Occipital lobe (tissue), 2 donors: Measurements from ENCODE around the gene NAXE. TPM values are rescaled to one million over a fixed set of nuclear protein-coding genes. Genes with fewer than 3 reads are reported as not detected.
"Not testable (repeated sequence)": the region's sequence is repeated elsewhere in the genome, so short reads cannot be mapped to it uniquely, and the experiment has no call there.

Experiments used
- DNase-seq: peaks from one replicate; lab custom pipeline; 2025; lab: John Stamatoyannopoulos, UW
- total RNA-seq: library from RNA; depleted of rRNA; stranded (reverse); fragments of >200 nt; gene quantifications from one replicate; pipeline ENCODE4 v1.2.3, GENCODE V29; 2014

The NAXE gene
- total RNA-seq = 26.5 TPM

DNA sequence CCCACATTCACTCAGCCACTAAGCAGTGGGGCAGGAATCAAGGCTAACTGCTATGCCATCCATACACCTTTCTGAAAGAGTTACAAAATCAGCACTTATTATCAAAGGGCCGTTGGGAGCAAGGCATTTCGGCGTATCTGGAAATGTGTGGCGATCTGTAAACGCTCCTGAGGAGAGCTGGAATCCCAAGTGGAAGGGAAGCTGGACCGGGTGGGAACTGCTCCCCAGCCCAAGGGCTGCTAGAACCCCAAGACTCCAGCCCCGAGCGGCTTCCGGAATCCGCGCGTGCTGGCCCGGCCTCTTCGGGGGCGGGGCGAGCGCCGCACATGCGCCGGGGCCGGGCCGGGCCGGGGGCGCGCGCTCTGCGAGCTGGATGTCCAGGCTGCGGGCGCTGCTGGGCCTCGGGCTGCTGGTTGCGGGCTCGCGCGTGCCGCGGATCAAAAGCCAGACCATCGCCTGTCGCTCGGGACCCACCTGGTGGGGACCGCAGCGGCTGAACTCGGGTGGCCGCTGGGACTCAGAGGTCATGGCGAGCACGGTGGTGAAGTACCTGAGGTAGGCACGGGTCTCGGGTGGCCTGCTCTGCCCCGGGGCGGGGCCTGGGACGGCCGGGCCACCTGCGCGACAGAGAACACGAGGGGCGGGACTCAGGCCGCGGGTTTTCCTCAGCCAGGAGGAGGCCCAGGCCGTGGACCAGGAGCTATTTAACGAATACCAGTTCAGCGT lies at the start of gene NAXE:
NAXE (plus strand) TSS at position 345 of the 726 bp plus-strand sequence; CDS start at position 374, 29 bp downstream.
- peak; percentile 70 for DNase-seq

DNA sequence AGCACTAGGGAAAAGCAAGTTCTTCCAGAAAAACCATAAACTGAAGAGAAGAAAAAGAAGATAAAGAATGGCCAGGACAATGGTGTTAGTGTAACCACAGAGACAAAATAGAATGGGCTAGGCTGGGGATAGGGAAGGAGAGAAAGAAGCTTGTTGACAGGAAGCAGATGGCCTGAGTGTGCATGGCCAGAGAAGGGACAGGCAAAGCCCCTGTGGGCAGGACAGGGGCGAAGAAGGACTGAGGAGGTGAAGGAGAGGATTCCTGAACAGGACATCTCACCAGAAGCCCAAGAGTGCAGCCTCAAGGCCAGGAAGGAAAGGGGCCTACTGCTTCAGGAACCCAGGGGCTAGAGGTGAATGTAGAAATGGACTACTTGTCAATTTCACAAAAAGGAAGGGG lies 48.5 kb upstream of the NAXE start:
- no peak for DNase-seq

DNA sequence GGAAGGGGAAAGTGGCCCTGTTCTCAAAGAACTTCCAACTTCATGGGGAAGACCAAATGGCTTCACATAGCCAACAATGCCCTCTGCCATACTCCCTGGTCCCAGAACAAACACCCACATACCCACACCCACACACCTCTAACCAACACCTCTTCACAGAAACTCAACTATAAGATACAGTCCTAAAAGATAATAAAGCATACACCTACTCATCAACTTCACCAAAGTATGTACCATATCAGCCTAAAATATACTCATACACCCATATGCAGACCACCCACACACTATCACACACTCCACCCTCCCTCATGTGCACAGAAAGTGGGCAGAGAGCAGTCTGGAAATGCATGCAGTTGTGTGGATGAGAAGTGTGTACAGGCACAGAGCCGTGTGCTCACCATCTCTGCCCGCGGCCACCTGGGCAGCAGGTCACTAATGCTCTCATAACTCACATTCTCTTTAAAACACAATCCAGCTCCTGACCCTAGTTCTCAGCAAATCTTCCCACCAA lies 46.9 kb upstream of the NAXE start:
- DNase-seq = no peak

DNA sequence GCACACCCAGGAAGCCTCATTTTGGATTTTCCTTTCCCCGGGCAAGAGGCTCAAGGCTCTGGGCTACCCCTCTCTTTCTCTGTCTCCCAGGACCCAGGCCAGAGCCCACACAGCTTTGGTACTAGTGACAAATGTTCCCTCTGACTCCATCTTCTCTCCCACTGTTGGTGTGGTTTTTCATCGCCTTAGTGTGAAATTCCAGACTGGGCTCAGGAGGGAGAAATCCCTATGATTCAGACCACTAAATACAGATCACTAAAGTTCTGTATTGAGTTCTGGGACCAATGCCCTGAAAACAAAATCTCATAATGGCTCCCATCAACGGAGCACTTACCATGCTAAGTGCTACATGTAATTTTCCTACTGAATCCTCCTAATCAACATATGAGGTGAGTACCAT lies 45.3 kb upstream of the NAXE start:
- peak; percentile 9 for DNase-seq

DNA sequence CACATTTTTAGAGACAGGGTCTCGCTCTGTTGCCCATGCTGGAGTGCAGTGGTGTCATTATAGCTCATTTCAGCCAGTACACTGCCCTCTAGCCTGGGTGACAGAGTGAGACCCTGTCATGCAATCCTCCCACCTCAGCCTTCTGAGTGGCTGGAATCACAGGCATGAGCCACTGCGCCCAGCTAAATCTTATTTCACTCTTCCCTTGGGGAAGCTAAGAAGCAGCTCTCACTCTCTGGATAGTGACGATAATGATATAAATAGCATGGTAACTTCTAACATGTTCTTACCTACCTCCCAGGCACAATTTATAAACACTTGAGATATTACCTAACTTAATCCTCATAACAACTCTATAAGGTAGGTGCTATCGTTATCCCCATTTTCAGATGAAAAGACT lies 44.1 kb upstream of the NAXE start:
- no peak for DNase-seq

DNA sequence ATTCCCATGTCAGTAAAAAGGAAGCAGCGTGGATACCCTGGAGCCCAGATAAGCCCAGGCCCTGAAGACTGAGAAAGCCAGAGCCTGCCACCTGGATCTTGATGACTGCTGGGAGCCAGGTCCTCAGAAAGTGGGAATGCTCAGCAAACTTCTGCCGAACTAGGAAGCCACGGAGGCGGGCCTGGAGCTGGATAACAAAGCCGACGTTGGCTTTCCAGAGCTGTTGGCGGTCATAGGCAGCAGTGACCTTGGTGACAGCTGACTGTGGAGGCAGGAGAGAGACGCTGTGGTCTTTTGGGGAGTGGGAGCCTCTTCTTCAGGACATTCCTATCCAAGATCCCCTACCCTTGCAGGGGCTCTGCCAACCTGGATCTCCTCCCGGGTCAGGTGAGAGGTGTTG lies 43.6 kb upstream of the NAXE start:
- DNase-seq = no peak

DNA sequence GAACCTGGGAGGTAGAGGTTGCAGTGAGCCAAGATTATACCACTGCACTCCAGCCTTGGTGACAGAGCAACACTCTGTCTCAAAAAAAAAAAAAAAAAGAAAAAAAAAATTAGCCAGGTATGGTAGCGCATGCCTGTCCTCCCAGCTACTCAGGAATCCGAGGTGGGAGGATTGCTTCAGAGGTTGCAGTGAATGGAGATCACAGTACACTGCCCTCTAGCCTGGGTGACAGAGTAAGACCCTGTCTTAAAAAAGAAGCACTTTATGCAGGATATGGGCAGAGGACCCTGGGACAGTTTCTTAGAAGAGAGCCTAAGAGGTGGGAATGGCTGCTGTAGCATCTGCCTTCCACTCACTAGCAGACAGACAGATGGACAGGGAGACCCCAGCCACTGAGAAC lies 42.2 kb upstream of the NAXE start:
- no peak for DNase-seq

DNA sequence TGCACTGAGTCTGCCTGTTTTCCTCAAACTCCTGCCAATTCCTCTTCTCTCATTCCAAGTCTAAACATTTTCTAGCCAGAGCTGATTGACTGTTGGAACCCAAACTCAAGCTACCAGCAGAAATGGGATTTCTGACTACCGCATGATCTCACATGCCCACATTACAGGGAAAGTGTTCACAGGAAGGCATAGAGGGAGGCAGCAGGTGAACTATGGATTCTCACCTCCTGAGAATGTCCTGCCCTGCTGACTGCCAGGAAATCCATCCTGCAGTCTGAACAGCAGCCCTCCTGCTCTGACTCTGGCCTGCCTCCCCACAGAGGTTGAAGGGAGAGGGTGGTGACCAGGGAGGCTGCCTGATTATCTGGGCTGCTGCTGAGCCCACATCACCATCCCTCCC lies 41.7 kb upstream of the NAXE start:
- no peak for DNase-seq

DNA sequence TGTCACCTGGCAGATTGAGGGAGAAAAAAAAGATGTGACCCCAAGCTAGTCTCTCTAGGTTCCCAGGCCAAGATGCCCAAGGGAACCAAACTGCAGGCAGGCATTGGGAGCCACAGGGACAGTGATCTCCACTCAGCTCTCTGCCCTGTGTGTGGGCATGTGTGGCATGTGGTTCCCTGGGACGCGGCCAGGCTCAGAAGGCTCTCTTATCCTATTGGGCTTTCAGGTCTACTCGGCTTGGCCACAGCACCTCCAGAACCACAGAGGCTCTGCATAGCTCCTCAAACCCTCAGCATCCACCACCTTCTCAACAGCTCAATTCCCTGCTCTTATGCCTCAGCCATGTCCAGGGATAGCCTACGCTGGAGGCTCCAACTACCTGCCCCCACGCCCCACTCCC lies 41.2 kb upstream of the NAXE start:
- DNase-seq = no peak

DNA sequence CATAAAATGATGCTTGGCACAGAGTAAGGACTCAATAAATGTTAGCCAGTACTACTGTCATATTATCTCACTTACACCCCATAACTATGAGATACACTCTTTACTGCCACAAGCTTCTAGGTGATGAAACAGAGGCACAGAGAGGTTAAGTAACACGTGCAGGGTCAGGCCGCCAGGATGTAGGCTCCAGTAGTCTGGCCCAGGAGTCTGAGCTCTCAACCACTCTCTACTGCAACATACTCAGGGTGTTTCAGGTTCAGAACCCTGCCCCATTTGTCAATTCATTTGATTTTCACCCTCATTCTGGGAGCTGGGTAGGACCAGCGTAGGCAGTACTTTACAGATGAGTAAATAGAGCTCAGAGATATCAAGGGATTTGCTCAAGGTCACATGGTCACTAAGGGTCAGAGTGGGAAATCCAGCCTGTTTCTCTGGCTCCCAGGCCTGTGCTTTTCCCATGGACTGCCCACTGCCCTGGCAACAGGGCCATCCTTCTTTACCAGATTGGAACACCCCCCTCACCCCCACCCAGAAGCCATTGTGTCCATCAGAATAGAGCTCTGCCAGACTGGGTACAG lies 40.4 kb upstream of the NAXE start:
- no peak for DNase-seq

DNA sequence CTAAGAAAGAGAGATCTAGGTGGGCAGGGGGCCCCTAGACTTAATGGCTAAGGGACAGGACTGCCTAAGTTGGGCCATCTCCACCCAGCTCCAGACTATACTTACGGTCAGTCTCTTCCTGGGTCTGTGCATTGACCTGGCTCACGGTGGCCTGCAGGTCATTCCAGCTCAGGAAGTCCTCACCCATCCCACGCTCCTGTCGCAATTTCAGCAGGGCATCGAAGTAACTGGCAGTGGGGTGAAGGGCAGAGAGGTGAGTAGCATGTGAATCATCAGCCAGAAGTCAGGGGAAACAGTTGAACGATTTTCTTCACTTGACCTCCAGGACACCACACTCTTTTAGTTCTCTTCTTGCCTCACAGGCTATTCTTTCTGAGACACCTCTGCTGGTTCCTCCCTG lies 39.7 kb upstream of the NAXE start:
- no peak for DNase-seq

DNA sequence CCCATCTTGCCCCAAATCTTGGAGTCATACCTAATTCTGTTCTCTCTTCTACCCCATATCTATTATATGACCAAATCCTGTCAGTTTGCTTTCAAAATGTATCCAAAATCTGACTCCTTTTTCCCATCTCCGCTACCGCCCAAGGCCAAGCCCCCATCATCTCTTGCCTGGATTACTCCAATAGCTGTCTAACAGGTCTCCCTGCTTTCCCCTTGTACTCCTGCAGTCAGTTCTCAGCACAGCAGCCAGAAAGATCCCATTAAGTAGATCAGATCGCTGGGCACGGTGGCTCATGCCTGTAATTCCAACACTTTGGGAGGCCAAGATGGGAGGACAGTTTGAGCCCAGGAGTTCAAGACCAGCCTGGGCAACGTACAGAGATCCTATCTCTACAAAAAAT lies 39.1 kb upstream of the NAXE start:
- DNase-seq = no peak

DNA sequence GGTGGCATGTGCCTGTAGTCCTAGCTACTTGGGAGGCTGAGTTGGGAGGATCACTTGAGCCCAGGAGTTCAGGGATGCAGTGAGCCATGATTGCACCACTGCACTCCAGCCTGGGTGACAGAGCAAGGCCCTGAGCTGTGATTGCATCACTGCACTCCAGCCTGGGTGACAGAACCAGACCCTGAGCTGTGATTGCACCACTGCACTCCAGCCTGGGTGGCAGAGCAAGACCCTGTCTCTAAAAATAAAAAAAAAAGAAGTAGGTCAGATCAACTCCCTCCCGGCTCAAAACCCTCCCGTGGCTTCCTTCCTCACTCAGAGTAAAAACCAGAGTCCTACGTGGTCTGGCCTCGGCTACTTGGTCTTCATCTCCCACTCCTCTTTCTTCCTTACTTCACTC lies 38.6 kb upstream of the NAXE start:
- DNase-seq = not testable (repeated sequence)

DNA sequence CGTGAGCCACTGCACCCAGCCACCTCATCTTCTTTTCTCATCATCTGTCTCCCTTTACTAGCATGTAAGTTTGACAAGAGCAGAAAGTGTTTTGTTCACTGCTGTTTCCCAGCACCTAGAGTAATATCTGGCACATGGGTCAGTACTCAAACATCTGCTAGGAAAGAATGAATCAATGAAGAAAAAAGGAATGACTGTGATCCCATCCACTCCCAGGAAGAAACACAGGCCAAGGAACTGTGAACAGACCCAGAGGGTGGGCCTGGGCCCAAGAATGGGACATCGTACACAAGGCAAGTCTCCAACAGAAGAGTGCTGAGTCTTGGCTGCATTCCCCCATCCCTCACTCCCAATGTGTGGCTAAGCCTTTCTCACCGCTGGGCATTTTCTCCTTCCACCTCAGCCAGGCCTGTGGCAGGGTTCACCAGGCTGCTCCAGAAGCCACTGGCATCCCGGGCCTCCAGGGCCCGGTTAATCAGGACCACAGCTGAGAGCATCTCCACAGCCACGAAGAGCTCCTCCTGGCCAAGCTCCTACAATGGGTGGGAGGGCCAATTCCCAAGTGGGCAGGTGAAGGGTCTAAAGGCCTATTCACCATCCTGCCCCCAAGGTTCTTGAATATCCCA lies 37.6 kb upstream of the NAXE start:
- no peak for DNase-seq

DNA sequence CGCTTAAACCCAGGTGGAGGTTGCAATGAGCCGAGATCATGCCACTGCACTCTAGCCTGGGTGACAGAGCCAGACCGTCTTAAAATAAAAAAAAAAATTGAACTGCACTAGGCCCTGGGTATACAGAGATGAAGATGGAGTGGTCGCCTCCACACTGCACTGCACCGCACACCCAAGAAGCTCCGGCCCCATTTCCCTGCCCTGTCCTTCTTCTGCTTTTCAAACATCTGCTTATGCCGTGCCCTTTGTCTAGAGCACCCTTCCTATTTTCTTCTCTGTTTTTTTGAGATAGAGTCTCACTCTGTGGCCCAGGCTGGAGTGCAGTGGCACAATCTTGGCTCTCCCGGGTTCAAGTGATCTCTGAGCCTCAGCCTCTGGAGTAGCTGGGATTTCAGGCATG lies 36.6 kb upstream of the NAXE start:
- DNase-seq = no peak

DNA sequence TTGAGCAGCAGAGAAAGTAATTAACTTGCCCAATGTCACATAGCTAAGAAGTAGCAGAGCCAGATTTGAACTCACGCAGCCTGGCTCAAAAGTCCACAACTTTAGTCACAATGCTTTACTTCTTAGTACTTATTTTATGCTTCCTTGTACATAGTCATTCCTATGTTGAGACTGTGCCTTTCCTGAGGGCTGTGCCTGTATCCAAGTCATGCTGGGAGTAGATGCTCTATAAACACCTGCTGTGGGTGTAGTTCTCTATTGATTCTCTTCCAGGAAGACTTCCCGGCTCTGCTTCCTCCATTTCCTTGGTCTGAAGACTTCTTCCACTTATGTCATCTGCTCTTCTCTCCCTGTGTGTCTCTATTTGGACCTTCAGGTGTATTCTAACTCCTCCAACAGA lies 35.9 kb upstream of the NAXE start:
- DNase-seq = no peak

DNA sequence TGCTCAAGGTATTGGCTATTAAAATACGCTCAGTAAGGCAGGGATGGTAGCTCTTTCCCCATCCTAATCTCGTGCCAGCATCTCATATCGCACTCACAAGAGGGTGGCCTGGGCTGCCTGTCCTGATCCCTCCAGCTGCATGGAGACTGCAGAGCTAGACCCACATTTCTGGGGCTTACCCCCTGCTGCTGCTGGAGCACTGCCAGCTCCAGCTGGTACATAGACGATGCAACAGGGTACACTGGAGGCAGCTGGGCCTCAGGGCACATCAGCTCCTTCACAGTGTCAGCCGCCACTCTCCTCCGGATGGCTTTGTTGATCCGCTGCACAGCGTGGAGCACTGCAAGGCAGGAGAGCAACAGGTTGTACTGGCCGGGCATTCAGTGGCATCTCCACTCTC lies 35.2 kb upstream of the NAXE start:
- DNase-seq = no peak

DNA sequence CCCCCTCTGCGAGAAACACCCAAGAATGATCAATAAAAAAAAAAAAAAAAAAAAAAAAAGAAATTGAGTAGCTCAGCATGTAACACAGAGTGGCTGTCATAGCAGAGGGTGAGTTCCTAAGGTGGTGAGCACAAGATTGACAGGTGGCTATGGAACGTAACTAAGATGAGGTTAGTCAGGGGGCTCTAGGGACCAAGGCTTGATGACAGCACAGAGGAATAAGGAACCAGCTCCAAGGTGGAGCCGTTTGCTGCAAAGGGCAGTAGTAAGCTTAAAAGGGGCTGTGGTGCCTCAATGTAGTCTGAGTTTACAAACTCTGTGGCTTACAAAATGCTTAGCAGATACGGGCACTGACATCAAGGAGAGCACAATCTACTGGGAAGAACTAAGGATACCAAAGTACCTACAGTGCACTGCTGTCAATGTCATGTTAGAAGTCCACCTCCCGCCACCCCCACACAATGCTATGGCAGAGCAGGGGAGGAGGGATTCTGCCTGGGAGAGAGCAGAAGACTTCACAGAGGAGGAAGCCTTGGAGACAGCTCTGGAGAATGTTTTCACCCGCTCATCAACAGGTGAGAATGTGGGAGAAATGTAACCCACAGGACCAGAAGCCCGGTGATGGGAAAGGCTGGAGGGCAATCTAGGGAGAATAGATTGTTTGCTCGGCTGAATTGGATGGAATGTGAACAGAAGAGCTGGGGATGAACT lies 32.3 kb upstream of the NAXE start:
- no peak for DNase-seq

DNA sequence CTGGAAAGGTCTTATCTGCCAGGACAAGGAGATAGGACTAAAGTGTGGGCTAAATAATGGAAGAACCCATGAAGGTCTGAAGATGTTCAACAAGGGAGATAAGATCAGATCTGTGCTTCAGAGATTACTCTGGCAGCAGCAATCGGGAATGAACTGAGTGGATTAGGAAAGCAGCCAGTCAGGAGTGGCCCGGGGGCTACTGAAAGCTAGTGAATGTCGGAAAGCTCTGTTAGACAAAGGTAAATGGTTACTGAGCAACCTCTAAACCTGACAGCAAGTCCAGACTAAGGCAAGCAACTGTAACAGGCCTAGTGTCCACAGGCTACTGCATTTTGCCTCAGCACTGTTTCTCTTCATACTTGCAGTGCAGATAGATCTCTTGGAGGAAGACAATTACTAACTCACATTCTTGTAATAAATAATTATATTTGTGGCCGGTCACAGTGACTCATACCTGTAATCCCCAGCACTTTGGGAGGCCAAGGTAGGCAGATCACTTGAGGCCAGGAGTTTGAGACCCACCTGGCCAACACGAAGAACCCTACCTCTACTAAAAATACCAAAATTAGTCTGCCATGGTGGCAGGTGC lies 31.7 kb upstream of the NAXE start:
- DNase-seq = no peak

DNA sequence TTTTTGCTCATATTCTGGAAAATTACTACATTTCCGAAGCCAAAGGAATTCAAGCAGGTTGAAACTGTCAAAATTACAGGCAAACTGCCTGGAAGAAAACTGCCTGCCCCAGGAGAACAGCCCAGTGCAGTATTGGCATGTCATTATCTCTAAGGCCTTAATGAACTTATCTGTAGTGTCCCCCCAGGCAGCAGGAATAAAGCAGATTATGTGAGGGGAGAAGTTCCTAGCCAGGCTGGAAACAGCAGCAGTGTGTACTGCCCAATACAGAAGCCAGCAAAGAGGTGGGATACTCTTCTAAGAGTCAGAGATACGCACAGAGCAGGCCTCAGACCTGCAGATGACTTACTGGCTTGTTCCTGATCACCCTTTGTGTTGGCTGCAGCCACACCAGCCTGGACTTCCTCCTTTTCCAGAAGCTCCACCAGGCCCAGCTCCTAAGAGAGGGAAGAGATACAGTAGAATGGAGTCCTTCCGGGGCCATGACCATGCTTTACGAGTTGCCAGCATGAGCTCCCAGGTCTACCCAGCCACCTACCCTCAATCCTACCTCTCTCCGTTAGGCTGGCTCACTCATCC lies 30.9 kb upstream of the NAXE start:
- DNase-seq = no peak

DNA sequence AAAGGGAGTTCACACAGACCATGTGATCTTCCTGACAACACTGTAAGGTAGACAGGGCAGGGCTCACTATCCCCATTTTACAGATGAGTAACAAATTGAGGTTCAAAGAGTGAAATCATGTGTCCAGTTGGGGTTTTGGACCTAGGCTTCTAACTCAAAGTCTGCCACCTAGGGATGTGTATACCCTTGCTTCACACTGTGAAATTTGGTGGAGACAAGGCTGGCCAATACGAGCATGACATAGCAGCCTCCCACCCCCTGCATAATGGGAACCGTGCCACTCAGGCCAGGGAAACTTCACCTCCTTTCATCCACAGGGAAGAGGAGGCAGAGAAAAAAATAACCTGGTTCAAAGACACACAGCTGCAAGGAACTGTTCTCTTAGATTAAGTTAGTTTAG lies 26.1 kb upstream of the NAXE start:
- DNase-seq = no peak

DNA sequence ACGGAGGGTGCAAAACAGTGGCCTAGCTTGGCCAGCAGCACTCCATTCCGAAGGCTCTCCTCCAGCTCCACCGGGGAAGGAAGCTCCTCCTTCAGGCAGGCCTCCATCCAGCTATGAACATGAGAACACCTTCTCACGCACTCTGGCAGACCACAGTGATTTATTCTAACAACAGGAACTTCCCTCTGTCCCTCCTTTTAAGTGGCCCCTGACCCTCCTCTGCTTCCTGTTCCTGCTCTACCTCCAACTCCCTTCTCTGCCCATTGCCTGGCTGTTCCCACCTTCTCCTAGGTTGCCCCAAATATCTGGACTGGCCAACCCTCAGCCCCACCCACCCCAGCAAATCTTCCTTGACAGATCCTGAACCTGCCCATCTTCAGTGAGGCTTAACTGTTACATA lies 25.1 kb upstream of the NAXE start:
- no peak for DNase-seq
